Right renal pelvis (tissue), 4 donors: Measurements from ENCODE around the gene MORF4L2. TPM values are rescaled to one million over a fixed set of nuclear protein-coding genes. Genes with fewer than 3 reads are reported as not detected.
"Not testable (repeated sequence)": the region's sequence is repeated elsewhere in the genome, so short reads cannot be mapped to it uniquely, and the experiment has no call there.

Experiments used
- DNase-seq, 4 donors: peaks; one replicate each; pipeline ENCODE4 v3.0.0-alpha.2; 2013; ENCODE audit warnings: low read depth in 4 of 4, low spot score in 3 of 4, missing footprints in 1 of 4
- polyA plus RNA-seq, 4 donors: library from polyadenylated mRNA; unstranded; fragments of 120-200 nt; gene quantifications; one replicate each; pipeline ENCODE4 v1.2.1, GENCODE V29; 2013; ENCODE audit not compliant: insufficient read length in 4 of 4

The MORF4L2 gene
- polyA plus RNA-seq, 4 donors, result 307 to 342 (median 335) TPM

GRCh38 chrX:103685396-103685795, 1.1 kb downstream of the MORF4L2 start:
- DNase-seq, result no peak

- DNase-seq, result no peak
Measured at GRCh38 chrX:103681443-103681842, 5.1 kb downstream of the MORF4L2 start.

GRCh38 chrX:103678199-103678993, 8.1 kb downstream of the MORF4L2 start:
- no peak for DNase-seq

GRCh38 chrX:103674531-103675454, 11.7 kb downstream of the MORF4L2 start:
- DNase-seq, result no peak

GRCh38 chrX:103669745-103670144, 16.8 kb downstream of the MORF4L2 start:
- DNase-seq, result no peak

GRCh38 chrX:103666202-103667107, 20.0 kb downstream of the MORF4L2 start:
- no peak for DNase-seq

- no peak for DNase-seq
Measured at GRCh38 chrX:103663981-103664762, 22.3 kb downstream of the MORF4L2 start.

- DNase-seq, result not testable (repeated sequence)
Measured at GRCh38 chrX:103659460-103659859, 27.0 kb downstream of the MORF4L2 start.

GRCh38 chrX:103658681-103659433, 27.6 kb downstream of the MORF4L2 start:
- DNase-seq, result no peak

GRCh38 chrX:103657066-103657465, 29.4 kb downstream of the MORF4L2 start:
- DNase-seq, result not testable (repeated sequence)

GRCh38 chrX:103656617-103657016, 29.9 kb downstream of the MORF4L2 start:
- DNase-seq, result no peak

- DNase-seq, result not testable (repeated sequence)
Measured at GRCh38 chrX:103655230-103656000, 31.1 kb downstream of the MORF4L2 start.

GRCh38 chrX:103651151-103651773, 35.2 kb downstream of the MORF4L2 start:
- DNase-seq, result no peak

- DNase-seq, result no peak
Measured at GRCh38 chrX:103647630-103648029, 38.9 kb downstream of the MORF4L2 start.

GRCh38 chrX:103644125-103644524, 42.4 kb downstream of the MORF4L2 start:
- DNase-seq, result no peak

GRCh38 chrX:103640401-103641155, 45.9 kb downstream of the MORF4L2 start:
- no peak for DNase-seq
